HepG2 (cell line): ENCODE data around the gene CASS4. TPM values are rescaled to one million over a fixed set of nuclear protein-coding genes. Genes with fewer than 3 reads are reported as not detected.

ENCODE experiments used
- ATAC-seq: fragments of 200-7000 bp; cut with Tn5 transposase; 3 replicates; pipeline ENCODE4 v1.9.1; 2020; ENCODE audit warnings: mild to moderate bottlenecking, moderate library complexity
- BruUV-seq: library from RNA; stranded (reverse); fragments of 400-500 nt; replicated peaks from 2 replicates; lab custom pipeline; 2021; lab: Mats Ljungman, UMichigan
- CTCF ChIA-PET: fragments of 300-600 bp; formaldehyde crosslinking; extraction: SDS; loops from one replicate; lab custom pipeline; 2021; ENCODE audit warnings: low total read pairs, inconsistent platforms, low intra/inter-chr PET ratio; lab: Yijun Ruan, JAX
- POLR2A ChIA-PET: fragments of 350-600 bp; sonication (Branson Sonifier 250); formaldehyde crosslinking; loops from one replicate; lab custom pipeline; 2020; ENCODE audit warnings: antibody characterized with exemption, inconsistent platforms; lab: Yijun Ruan, JAX
- DNase-seq: peaks from one replicate; pipeline ENCODE4 v3.0.0-alpha.2; 2015; ENCODE audit warnings: low spot score
- FAIRE-seq: peaks from 3 replicates; lab custom pipeline; 2011; peaks lifted over from hg19 to GRCh38; lab: Jason Lieb, UNC
- H2AFZ ChIP-seq: one replicate; pipeline ENCODE4 v1.6.1; 2011; ENCODE audit warnings: low read length, inconsistent platforms
- H3K27ac ChIP-seq: fragments of 300-600 bp; 3 replicates; pipeline ENCODE4 v1.8.0; 2011; ENCODE audit warnings: mixed run types, mild to moderate bottlenecking, mixed read lengths, low read length, inconsistent platforms; ENCODE audit not compliant: insufficient read depth; ENCODE audit errors: extremely low read length
- H3K27me3 ChIP-seq, 2 experiments: fragments of 200-600 bp in 1 of 2; 2 replicates in 1 of 2; 3 replicates in 1 of 2; pipeline versions ENCODE4 v1.6.0 to v1.8.0; 2011; ENCODE audit warnings: low read length in 2 of 2, mild to moderate bottlenecking in 2 of 2, moderate library complexity in 2 of 2, inconsistent platforms in 1 of 2; ENCODE audit not compliant: insufficient read depth in 2 of 2, control insufficient read depth in 1 of 2
- H3K36me3 ChIP-seq, 2 experiments: fragments of 200-600 bp in 1 of 2; replicated peaks in 1 of 2; 2 replicates in 1 of 2; 3 replicates in 1 of 2; pipeline versions ENCODE4 v1.5.1 to v1.8.0; 2011; ENCODE audit warnings: low read length in 2 of 2, inconsistent platforms in 1 of 2; ENCODE audit not compliant: insufficient read depth in 2 of 2, control insufficient read depth in 1 of 2
- H3K4me1 ChIP-seq: 2 replicates; pipeline ENCODE4 v1.5.1; 2012; ENCODE audit warnings: low read length, inconsistent platforms; ENCODE audit not compliant: insufficient read depth
- H3K4me2 ChIP-seq: 2 replicates; pipeline ENCODE4 v1.6.0; 2011; ENCODE audit warnings: low read depth, low read length, inconsistent platforms
- H3K4me3 ChIP-seq, 3 experiments: fragments of 200-600 bp in 1 of 3; sonication (generic), shearing (Covaris generic) in 1 of 3; replicated peaks in 1 of 3; 2 replicates each; pipeline ENCODE4 v1.5.1; 2011 to 2016; ENCODE audit warnings: low read length in 3 of 3, inconsistent platforms in 2 of 3, low read depth in 2 of 3, mild to moderate bottlenecking in 2 of 3, control low read depth in 1 of 3, mixed read lengths in 1 of 3; ENCODE audit not compliant: insufficient read depth in 1 of 3
- H3K79me2 ChIP-seq: one replicate; pipeline ENCODE4 v1.6.1; 2011; ENCODE audit warnings: low read length, inconsistent platforms; ENCODE audit not compliant: insufficient read depth
- H3K9ac ChIP-seq: 2 replicates; pipeline ENCODE4 v1.6.0; 2011; ENCODE audit warnings: mild to moderate bottlenecking, low read depth, low read length, inconsistent platforms; ENCODE audit not compliant: insufficient read depth
- H3K9me3 ChIP-seq: 2 replicates; pipeline ENCODE4 v1.5.1; 2012; ENCODE audit warnings: mild to moderate bottlenecking, low read length
- H4K20me1 ChIP-seq: 2 replicates; pipeline ENCODE4 v1.6.0; 2011; ENCODE audit warnings: inconsistent platforms, mild to moderate bottlenecking, low read length, moderate library complexity; ENCODE audit not compliant: insufficient read depth
- BHLHE40 ChIP-seq: IDR thresholded peaks from 2 replicates; pipeline ENCODE4 v1.6.1; 2011; ENCODE audit warnings: low read length, improper control_type of control experiment
- DMAP1 ChIP-seq: IDR thresholded peaks from 2 replicates; pipeline ENCODE4 v1.6.1; 2016
- HNRNPH1 ChIP-seq: fragments of 200-400 bp; formaldehyde crosslinking; optimal IDR thresholded peaks from 2 replicates; pipeline ENCODE3; 2017; ENCODE audit warnings: mild to moderate bottlenecking, low read depth, low read length
- NBN ChIP-seq: fragments of 450-650 bp; conservative IDR thresholded peaks from 2 replicates; pipeline ENCODE4 v1.6.1; 2017
- PCBP2 ChIP-seq: fragments of 200-400 bp; formaldehyde crosslinking; optimal IDR thresholded peaks from 2 replicates; pipeline ENCODE3; 2018; ENCODE audit warnings: low read length, low read depth; ENCODE audit not compliant: poor library complexity, severe bottlenecking
- POLR2AphosphoS2 ChIP-seq: IDR thresholded peaks from 2 replicates; pipeline ENCODE4 v1.6.1; 2011; ENCODE audit warnings: low read depth, low read length, improper control_type of control experiment
- RELA ChIP-seq: sonication (generic); formaldehyde crosslinking; IDR thresholded peaks from 2 replicates; pipeline ENCODE4 v1.4.0; 2020; ENCODE audit warnings: missing genetic modification reagents
- RXRB ChIP-seq: IDR thresholded peaks from 2 replicates; pipeline ENCODE4 v1.6.1; 2016; ENCODE audit warnings: borderline replicate concordance, missing genetic modification reagents, missing compliant biosample characterization
- STAT5B ChIP-seq: sonication (generic); formaldehyde crosslinking; IDR thresholded peaks from 2 replicates; pipeline ENCODE4 v1.4.0; 2020; ENCODE audit warnings: missing genetic modification reagents
- TCF12 ChIP-seq, 2 experiments: fragments of 450-650 bp in 1 of 2; sonication (generic) in 1 of 2; formaldehyde crosslinking in 1 of 2; IDR thresholded peaks; 2 replicates each; pipeline versions ENCODE4 v1.6.1 to v1.8.0; 2017 to 2022; ENCODE audit warnings: antibody characterized with exemption in 1 of 2, mild to moderate bottlenecking in 1 of 2, missing genetic modification reagents in 1 of 2, moderate library complexity in 1 of 2
- ZFYVE20 ChIP-seq: sonication (generic); formaldehyde crosslinking; IDR thresholded peaks from 2 replicates; pipeline ENCODE4 v1.8.0; 2023; ENCODE audit warnings: low read depth, mild to moderate bottlenecking, moderate library complexity, missing genetic modification reagents, borderline replicate concordance
- ZMYM3 ChIP-seq: sonication (generic); formaldehyde crosslinking; IDR thresholded peaks from 2 replicates; pipeline ENCODE4 v1.5.1; 2020; ENCODE audit warnings: mild to moderate bottlenecking, missing genetic modification reagents
- ZNF17 ChIP-seq: sonication (generic); formaldehyde crosslinking; IDR thresholded peaks from 2 replicates; pipeline ENCODE4 v1.5.0; 2020; ENCODE audit warnings: mild to moderate bottlenecking, missing genetic modification reagents
- ZNF205 ChIP-seq: IDR thresholded peaks from 2 replicates; pipeline ENCODE4 v1.6.1; 2018; ENCODE audit warnings: missing biosample characterization, missing genetic modification reagents
- ZNF746 ChIP-seq: sonication (generic); formaldehyde crosslinking; IDR thresholded peaks from 2 replicates; pipeline ENCODE4 v1.8.0; 2022; ENCODE audit warnings: mild to moderate bottlenecking, missing genetic modification reagents
- WGBS: methylation state at CpG from one replicate; pipeline ENCODE4 v1.1.6; 2017; ENCODE audit warnings: low lambda C conversion rate; 5-methylcytosine and 5-hydroxymethylcytosine counted together
- in situ Hi-C: cut with HindIII; loops from 2 replicates; pipeline ENCODE4 v1.10.0; 2017; ENCODE audit warnings: low pct_unique_long_range_greater_than_20kb; ENCODE audit not compliant: extremely low pct_ligation_motif_present
- intact Hi-C: fragments of 100-400 bp; cut with micrococcal nuclease; formaldehyde crosslinking; loops from one replicate; pipeline ENCODE4 v1.10.0; 2022; ENCODE audit not compliant: unreplicated experiment
- polyA plus RNA-seq, 8 experiments: library from polyadenylated mRNA; depleted of rRNA in 3 of 8; stranded (reverse) in 7 of 8; unstranded in 1 of 8; fragments of >200 nt; fragmentation: Illumina TruSeq in 4 of 8; extraction: Trizol in 4 of 8; gene quantifications; 2 replicates each; pipeline versions ENCODE4 v1.2.1 to v1.2.3, GENCODE V29; 2011 to 2016; ENCODE audit warnings: low read depth in 4 of 8, missing spikeins in 1 of 8, mixed read lengths in 1 of 8; ENCODE audit not compliant: insufficient read depth in 1 of 8
- total RNA-seq, 5 experiments: library from RNA; depleted of rRNA; stranded (reverse); fragments of >200 nt; fragmentation: Illumina TruSeq; extraction: Trizol; gene quantifications; 2 replicates each; pipeline ENCODE4 v1.2.3, GENCODE V29; 2016; ENCODE audit warnings: low read depth in 1 of 5
- TF ChIP-seq, protein P1 (sequence below): IDR thresholded peaks from 2 replicates; pipeline ENCODE4 v1.6.1; 2016; ENCODE audit warnings: low read depth, borderline replicate concordance
- TF ChIP-seq, protein P2 (sequence below): sonication (generic); formaldehyde crosslinking; IDR thresholded peaks from 2 replicates; pipeline ENCODE4 v1.5.0; 2020; ENCODE audit warnings: mild to moderate bottlenecking, missing genetic modification reagents
- TF ChIP-seq, protein P3 (sequence below), 2 experiments: sonication (generic) in 1 of 2; formaldehyde crosslinking in 1 of 2; IDR thresholded peaks; 2 replicates each; pipeline versions ENCODE4 v1.4.0 to v1.6.1; 2016 to 2020; ENCODE audit warnings: borderline replicate concordance in 1 of 2, low read depth in 1 of 2, mild to moderate bottlenecking in 1 of 2, missing genetic modification reagents in 1 of 2

CASS4 gene
- total and polyA plus RNA-seq, 2 of the 13 experiments (the other 11 are each of a cell fraction or from before 2014, with no cell fraction given): 0.17 to 0.49 TPM

DNA sequence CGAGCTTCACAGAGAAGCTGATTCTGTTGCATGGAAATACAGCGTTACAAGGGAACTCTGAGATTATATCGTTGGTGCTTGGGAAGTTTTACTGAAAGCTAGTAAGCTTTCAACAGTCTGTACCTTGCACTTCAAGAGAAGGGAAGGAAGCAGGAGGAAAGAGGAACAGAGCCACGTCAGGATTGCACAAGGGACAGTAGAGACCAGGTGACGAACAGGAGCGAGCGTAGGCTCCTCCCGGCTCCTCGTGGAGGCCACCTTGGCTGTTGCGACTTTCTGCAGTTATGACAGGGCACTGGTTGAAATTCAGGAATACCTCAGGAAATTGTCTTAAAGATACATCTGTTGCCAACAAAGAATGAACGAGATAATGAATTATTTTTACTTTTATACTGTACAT is 75.2 kb downstream of the CASS4 start:
- Histone ChIP-seq H3K27me3 (no peaks in the 10 kb centered on the region), H2AFZ (no peak overlapping the region), H3K4me1 (no peaks in the 10 kb centered on the region), H3K4me2 (no peak overlapping the region), H3K79me2 (no peaks in the 10 kb centered on the region), H3K36me3 (peaks cover 27 to 72% of the 10 kb centered on the region in 2 experiments), H3K9ac (no peak overlapping the region), H3K4me3 (no peak overlapping the region), H3K27ac (no peak overlapping the region), H3K9me3 (no peaks in the 10 kb centered on the region), H4K20me1 (no peaks in the 10 kb centered on the region; the same call in 1 of the 2 replicates)
- CTCF ChIA-PET: no interaction called here
- POLR2A ChIA-PET: no interaction called here
- TF ChIP-seq ZNF746: no peak
- TF ChIP-seq RXRB (CRISPR knock-in tag): no peak
- no peak for TF ChIP-seq RELA (CRISPR knock-in tag)
- TF ChIP-seq, protein P1, sequence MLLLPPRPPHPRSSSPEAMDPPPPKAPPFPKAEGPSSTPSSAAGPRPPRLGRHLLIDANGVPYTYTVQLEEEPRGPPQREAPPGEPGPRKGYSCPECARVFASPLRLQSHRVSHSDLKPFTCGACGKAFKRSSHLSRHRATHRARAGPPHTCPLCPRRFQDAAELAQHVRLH: no peak
- TF ChIP-seq NBN: no peak
- no peak for TF ChIP-seq TCF12 (IDR thresholded peaks at IDR 0.05)
- TF ChIP-seq TCF12 (CRISPR knock-in tag; IDR thresholded peaks at IDR 0.05): no peak
- TF ChIP-seq, protein P2, sequence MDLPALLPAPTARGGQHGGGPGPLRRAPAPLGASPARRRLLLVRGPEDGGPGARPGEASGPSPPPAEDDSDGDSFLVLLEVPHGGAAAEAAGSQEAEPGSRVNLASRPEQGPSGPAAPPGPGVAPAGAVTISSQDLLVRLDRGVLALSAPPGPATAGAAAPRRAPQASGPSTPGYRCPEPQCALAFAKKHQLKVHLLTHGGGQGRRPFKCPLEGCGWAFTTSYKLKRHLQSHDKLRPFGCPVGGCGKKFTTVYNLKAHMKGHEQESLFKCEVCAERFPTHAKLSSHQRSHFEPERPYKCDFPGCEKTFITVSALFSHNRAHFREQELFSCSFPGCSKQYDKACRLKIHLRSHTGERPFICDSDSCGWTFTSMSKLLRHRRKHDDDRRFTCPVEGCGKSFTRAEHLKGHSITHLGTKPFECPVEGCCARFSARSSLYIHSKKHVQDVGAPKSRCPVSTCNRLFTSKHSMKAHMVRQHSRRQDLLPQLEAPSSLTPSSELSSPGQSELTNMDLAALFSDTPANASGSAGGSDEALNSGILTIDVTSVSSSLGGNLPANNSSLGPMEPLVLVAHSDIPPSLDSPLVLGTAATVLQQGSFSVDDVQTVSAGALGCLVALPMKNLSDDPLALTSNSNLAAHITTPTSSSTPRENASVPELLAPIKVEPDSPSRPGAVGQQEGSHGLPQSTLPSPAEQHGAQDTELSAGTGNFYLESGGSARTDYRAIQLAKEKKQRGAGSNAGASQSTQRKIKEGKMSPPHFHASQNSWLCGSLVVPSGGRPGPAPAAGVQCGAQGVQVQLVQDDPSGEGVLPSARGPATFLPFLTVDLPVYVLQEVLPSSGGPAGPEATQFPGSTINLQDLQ (CRISPR knock-in tag): no peak
- TF ChIP-seq ZFYVE20 (CRISPR knock-in tag): no peak
- TF ChIP-seq PCBP2: no peak
- no peak for TF ChIP-seq DMAP1 (CRISPR knock-in tag)
- no peak for TF ChIP-seq STAT5B
- TF ChIP-seq, protein P3, sequence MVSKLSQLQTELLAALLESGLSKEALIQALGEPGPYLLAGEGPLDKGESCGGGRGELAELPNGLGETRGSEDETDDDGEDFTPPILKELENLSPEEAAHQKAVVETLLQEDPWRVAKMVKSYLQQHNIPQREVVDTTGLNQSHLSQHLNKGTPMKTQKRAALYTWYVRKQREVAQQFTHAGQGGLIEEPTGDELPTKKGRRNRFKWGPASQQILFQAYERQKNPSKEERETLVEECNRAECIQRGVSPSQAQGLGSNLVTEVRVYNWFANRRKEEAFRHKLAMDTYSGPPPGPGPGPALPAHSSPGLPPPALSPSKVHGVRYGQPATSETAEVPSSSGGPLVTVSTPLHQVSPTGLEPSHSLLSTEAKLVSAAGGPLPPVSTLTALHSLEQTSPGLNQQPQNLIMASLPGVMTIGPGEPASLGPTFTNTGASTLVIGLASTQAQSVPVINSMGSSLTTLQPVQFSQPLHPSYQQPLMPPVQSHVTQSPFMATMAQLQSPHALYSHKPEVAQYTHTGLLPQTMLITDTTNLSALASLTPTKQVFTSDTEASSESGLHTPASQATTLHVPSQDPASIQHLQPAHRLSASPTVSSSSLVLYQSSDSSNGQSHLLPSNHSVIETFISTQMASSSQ (IDR thresholded peaks at IDR 0.05; ENCODE audit: low read depth): no peak
- TF ChIP-seq, protein P3 (CRISPR knock-in tag; IDR thresholded peaks at IDR 0.05; ENCODE audit: borderline replicate concordance): no peak
- TF ChIP-seq HNRNPH1: no peak
- TF ChIP-seq ZMYM3: no peak
- TF ChIP-seq POLR2AphosphoS2: no peak
- TF ChIP-seq ZNF17 (CRISPR knock-in tag): no peak
- TF ChIP-seq BHLHE40: no peak
- no peak for TF ChIP-seq ZNF205
- ATAC-seq (no peak), DNase-seq (no peak), FAIRE-seq (no peak)
- WGBS: 95% methylated on average over 11 of the region's 11 CpGs
- in situ Hi-C loops (no loop called here), intact Hi-C loops (no loop called here)
- no TSS peak for BruUV-seq
